Measurements from ENCODE around the gene DSG2.

DSG2 gene

GRCh38 chr18:31538837-31539236, 40.9 kb downstream of the DSG2 start:
- TF ChIP-seq ZFX (IDR thresholded peaks at IDR 0.05; ENCODE audit: borderline replicate concordance) (no peak), CTCF (IDR thresholded peaks at IDR 0.05) (no peak)
- H3K27ac ChIP-seq, result no peak overlapping the region

- no peak overlapping the region for H3K27ac ChIP-seq
These were observed 48.5 kb downstream of the DSG2 start for GRCh38 chr18:31546476-31546875.

GRCh38 chr18:31548853-31549252, 50.9 kb downstream of the DSG2 start:
- no peak overlapping the region for H3K27ac ChIP-seq

More at GRCh38 chr18:31546476-31546875, 48.5 kb downstream of the DSG2 start:
- no peak for TF ChIP-seq ZFX (IDR thresholded peaks at IDR 0.05; ENCODE audit: borderline replicate concordance)
- no peak for TF ChIP-seq CTCF (IDR thresholded peaks at IDR 0.05)

GRCh38 chr18:31549416-31549815, 51.4 kb downstream of the DSG2 start:
- TF ChIP-seq CTCF (IDR thresholded peaks at IDR 0.05), result no peak
- no peak overlapping the region for H3K27ac ChIP-seq

More at GRCh38 chr18:31548853-31549252, 50.9 kb downstream of the DSG2 start:
- TF ChIP-seq CTCF (IDR thresholded peaks at IDR 0.05), result no peak
- no peak for TF ChIP-seq ZFX (IDR thresholded peaks at IDR 0.05; ENCODE audit: borderline replicate concordance)

GRCh38 chr18:31551883-31552282, 53.9 kb downstream of the DSG2 start:
- H3K27ac ChIP-seq, result no peak overlapping the region
- TF ChIP-seq ZFX (IDR thresholded peaks at IDR 0.05; ENCODE audit: borderline replicate concordance) (no peak), CTCF (IDR thresholded peaks at IDR 0.05) (no peak)

GRCh38 chr18:31553800-31554199, 55.8 kb downstream of the DSG2 start:
- TF ChIP-seq ZFX (IDR thresholded peaks at IDR 0.05; ENCODE audit: borderline replicate concordance) (no peak), CTCF (IDR thresholded peaks at IDR 0.05) (no peak)
- no peak overlapping the region for H3K27ac ChIP-seq

GRCh38 chr18:31554776-31555175, 56.8 kb downstream of the DSG2 start:
- no peak overlapping the region for H3K27ac ChIP-seq
- TF ChIP-seq CTCF (IDR thresholded peaks at IDR 0.05) (no peak), ZFX (IDR thresholded peaks at IDR 0.05; ENCODE audit: borderline replicate concordance) (no peak)

Data from 22Rv1 (cell line).